ENCODE results near the gene APH1B.

DNA sequence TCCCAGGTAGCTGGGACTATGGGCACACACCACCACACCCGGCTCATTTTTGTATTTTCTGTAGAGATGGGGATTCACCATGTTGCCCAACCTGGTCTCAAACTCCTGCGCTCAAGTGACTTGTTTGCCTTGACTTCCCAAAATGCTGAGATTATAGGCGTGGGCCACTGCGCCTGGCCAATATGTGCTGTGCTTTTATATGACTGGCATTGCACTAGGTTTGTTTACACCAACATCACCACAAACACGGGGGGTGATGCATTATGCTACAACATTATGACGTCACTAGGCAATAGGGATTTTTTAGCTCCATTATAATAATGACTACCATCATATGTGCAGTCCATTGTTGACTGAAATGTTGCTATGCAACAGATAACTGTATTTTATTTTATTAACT lies 6.9 kb downstream of the APH1B start:
- TF ChIP-seq POLR2A (IDR thresholded peaks at IDR 0.05): no peak
- TF ChIP-seq, protein P1, sequence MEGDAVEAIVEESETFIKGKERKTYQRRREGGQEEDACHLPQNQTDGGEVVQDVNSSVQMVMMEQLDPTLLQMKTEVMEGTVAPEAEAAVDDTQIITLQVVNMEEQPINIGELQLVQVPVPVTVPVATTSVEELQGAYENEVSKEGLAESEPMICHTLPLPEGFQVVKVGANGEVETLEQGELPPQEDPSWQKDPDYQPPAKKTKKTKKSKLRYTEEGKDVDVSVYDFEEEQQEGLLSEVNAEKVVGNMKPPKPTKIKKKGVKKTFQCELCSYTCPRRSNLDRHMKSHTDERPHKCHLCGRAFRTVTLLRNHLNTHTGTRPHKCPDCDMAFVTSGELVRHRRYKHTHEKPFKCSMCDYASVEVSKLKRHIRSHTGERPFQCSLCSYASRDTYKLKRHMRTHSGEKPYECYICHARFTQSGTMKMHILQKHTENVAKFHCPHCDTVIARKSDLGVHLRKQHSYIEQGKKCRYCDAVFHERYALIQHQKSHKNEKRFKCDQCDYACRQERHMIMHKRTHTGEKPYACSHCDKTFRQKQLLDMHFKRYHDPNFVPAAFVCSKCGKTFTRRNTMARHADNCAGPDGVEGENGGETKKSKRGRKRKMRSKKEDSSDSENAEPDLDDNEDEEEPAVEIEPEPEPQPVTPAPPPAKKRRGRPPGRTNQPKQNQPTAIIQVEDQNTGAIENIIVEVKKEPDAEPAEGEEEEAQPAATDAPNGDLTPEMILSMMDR (IDR thresholded peaks at IDR 0.05): no peak

Measured in uterus (tissue), 2 donors.